GM13976 (cell line): Measurements from ENCODE around the gene AP3S1.
"Not testable (repeated sequence)": the region's sequence is repeated elsewhere in the genome, so short reads cannot be mapped to it uniquely, and the experiment has no call there.

ENCODE experiments used
- DNase-seq: peaks from one replicate; pipeline ENCODE4 v3.0.0; 2012; ENCODE audit warnings: low spot score
- CTCF ChIP-seq: IDR thresholded peaks from 2 replicates; pipeline ENCODE4 v1.5.1; 2012; ENCODE audit warnings: borderline replicate concordance, mild to moderate bottlenecking; ENCODE audit not compliant: insufficient read depth; ENCODE audit errors: extremely low read depth, missing control alignments, control extremely low read depth
- in situ Hi-C: fragments of 300-500 bp; cut with MboI; formaldehyde crosslinking; loops from one replicate; pipeline ENCODE4 v1.12.0; 2022; ENCODE audit warnings: low sequenced_read_pairs, mixed read lengths, inconsistent platforms; ENCODE audit not compliant: unreplicated experiment

Gene AP3S1

DNA sequence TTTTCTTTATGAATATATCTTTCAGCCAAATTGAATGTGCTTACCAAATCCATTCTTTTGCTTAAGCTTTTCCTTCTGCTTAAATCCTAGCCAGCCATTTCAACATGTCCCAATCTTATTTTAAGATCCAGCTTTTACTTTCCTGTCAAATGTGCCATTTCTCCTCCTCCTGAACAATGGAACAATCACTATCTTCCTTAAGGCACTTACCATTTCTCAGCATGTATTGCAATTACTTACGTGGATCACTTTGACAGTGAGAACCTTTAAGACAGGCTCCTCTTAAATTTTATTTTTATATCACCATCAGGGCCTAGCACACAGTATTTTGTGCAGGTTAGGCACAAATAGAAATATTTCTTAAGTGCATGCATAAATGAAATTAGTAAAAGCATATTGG is 20.9 kb upstream of the AP3S1 start:
- DNase-seq, result no peak
- in situ Hi-C loops, result no loop called here
- TF ChIP-seq CTCF, result no peak

- in situ Hi-C loops, result loop anchor here (25.0 kb wide), 2 partner anchors 237 to 513 kb away; no protein-coding TSS in a partner anchor
- not testable (repeated sequence) for DNase-seq
These were observed 16.8 kb upstream of the AP3S1 start for GRCh38 chr5:115824983-115825382.

- no peak for DNase-seq
- in situ Hi-C loops, result loop anchor here (25.0 kb wide), 2 partner anchors 236 to 514 kb away; no protein-coding TSS in a partner anchor
- TF ChIP-seq CTCF, result no peak
These were observed 15.8 kb upstream of the AP3S1 start for GRCh38 chr5:115825948-115826347.

DNA sequence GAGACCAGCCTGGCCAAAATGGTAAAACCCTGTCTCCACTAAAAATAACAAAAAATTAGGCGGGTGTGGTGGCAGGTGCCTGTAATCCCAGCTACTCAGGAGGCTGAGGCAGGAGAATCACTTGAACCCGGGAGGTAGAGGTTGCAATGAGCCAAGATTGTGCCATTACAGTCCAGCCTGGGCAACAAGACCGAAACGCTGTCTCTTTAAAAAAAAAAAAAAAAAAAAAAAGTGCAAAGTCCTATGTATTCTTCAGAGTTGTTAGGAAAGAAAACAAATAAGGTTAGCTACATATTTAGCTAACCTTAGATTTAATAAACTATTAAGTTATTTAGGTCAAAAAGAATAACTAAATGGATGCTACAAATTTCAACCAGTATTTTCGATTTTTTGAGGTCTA is 11.8 kb upstream of the AP3S1 start:
- TF ChIP-seq CTCF, result no peak
- DNase-seq, result no peak
- in situ Hi-C loops, result loop anchor here (25.0 kb wide), 2 partner anchors 232 to 518 kb away; no protein-coding TSS in a partner anchor

- TF ChIP-seq CTCF, result peak; percentile 62
- in situ Hi-C loops, result loop anchor here (25.0 kb wide), 2 partner anchors 231 to 519 kb away; no protein-coding TSS in a partner anchor
- peak; percentile 40 for DNase-seq
These were observed 10.5 kb upstream of the AP3S1 start for GRCh38 chr5:115831163-115831768.

- in situ Hi-C loops, result loop anchor here (25.0 kb wide), 2 partner anchors 227 to 523 kb away; no protein-coding TSS in a partner anchor
- no peak for DNase-seq
- no peak for TF ChIP-seq CTCF
These were observed 6.3 kb upstream of the AP3S1 start for GRCh38 chr5:115835481-115835880.

GRCh38 chr5:115838885-115839518 is 2.7 kb upstream of the AP3S1 start:
- DNase-seq, result peak; percentile 52
- in situ Hi-C loops, result loop anchor here (25.0 kb wide), 2 partner anchors 223 to 527 kb away; no protein-coding TSS in a partner anchor
- no peak for TF ChIP-seq CTCF
